ENCODE measurements around the gene EXOC7. TPM values are rescaled to one million over a fixed set of nuclear protein-coding genes. Genes with fewer than 3 reads are reported as not detected.
A peak's percentile ranks its signal among the peaks of the same experiment; 100 is the strongest.

EXOC7 gene
- total RNA-seq, 3 donors from 2014 or later: 91.0 to 145 (median 142) TPM

GRCh38 chr17:76077584-76078110 lies 25.9 kb downstream of the EXOC7 start:
- Histone ChIP-seq H3K4me1 (ENCODE audit: low read depth) (peaks cover 31% of the 10 kb centered on the region), H3K36me3 (ENCODE audit: low read depth) (no peaks in the 10 kb centered on the region), H3K9me3 (no peaks in the 10 kb centered on the region), H3K4me3 (no peak overlapping the region)
- DNase-seq: no peak
- TF ChIP-seq CTCF (IDR thresholded peaks at IDR 0.05): no peak
- intact Hi-C loops (cut with DNase I, micrococcal nuclease): no loop called here
- ATAC-seq: no peak

GRCh38 chr17:76076765-76077583 lies 26.6 kb downstream of the EXOC7 start:
- Histone ChIP-seq H3K4me3 (no peak overlapping the region), H3K36me3 (ENCODE audit: low read depth) (no peaks in the 10 kb centered on the region), H3K4me1 (ENCODE audit: low read depth) (peaks cover 31% of the 10 kb centered on the region), H3K9me3 (no peaks in the 10 kb centered on the region)
- no peak for TF ChIP-seq CTCF (IDR thresholded peaks at IDR 0.05)
- ATAC-seq: no peak
- intact Hi-C loops (cut with DNase I, micrococcal nuclease): no loop called here
- peak in 1 of 3 donors; percentile 25 for DNase-seq

GRCh38 chr17:76076146-76076764 lies 27.3 kb downstream of the EXOC7 start:
- Histone ChIP-seq H3K4me1 (ENCODE audit: low read depth) (peaks cover 35% of the 10 kb centered on the region), H3K4me3 (no peak overlapping the region)
- intact Hi-C loops (cut with DNase I, micrococcal nuclease): no loop called here

GRCh38 chr17:76075364-76076145 lies 28.0 kb downstream of the EXOC7 start:
- DNase-seq (peak in 1 of 3 donors; percentile 42), ATAC-seq (no peak)
- no peaks in the 10 kb centered on the region for H3K9me3 ChIP-seq
- H3K4me3 ChIP-seq: no peak overlapping the region
- intact Hi-C loops (cut with DNase I, micrococcal nuclease): no loop called here
- TF ChIP-seq CTCF (IDR thresholded peaks at IDR 0.05): no peak
- peaks cover 41% of the 10 kb centered on the region for H3K4me1 ChIP-seq (ENCODE audit: low read depth)
- no peaks in the 10 kb centered on the region for H3K36me3 ChIP-seq (ENCODE audit: low read depth)

More at GRCh38 chr17:76076146-76076764, 27.3 kb downstream of the EXOC7 start:
- no peak for TF ChIP-seq CTCF (IDR thresholded peaks at IDR 0.05)
- DNase-seq: no peak
- no peaks in the 10 kb centered on the region for H3K9me3 ChIP-seq
- no peaks in the 10 kb centered on the region for H3K36me3 ChIP-seq (ENCODE audit: low read depth)
- ATAC-seq: no peak

All from mucosa of descending colon (tissue), 3 donors.